OCI-LY1 (cell line): ENCODE results near the gene NR2F1-AS1.

Experiments
- EZH2 ChIP-seq: fragments of 200-600 bp; sonication (generic), shearing (Covaris generic); IDR thresholded peaks from 2 replicates; pipeline ENCODE4 v1.8.0; 2017; ENCODE audit warnings: borderline replicate concordance, mixed run types, mild to moderate bottlenecking, antibody characterized with exemption, low read length, moderate library complexity, mixed read lengths
- TF ChIP-seq, protein P1 (sequence below): fragments of 200-600 bp; sonication (generic), shearing (Covaris generic); IDR thresholded peaks from 2 replicates; pipeline ENCODE4 v1.5.1; 2017; ENCODE audit warnings: mild to moderate bottlenecking, antibody characterized with exemption, low read length, moderate library complexity, mixed read lengths

- TF ChIP-seq, protein P1, sequence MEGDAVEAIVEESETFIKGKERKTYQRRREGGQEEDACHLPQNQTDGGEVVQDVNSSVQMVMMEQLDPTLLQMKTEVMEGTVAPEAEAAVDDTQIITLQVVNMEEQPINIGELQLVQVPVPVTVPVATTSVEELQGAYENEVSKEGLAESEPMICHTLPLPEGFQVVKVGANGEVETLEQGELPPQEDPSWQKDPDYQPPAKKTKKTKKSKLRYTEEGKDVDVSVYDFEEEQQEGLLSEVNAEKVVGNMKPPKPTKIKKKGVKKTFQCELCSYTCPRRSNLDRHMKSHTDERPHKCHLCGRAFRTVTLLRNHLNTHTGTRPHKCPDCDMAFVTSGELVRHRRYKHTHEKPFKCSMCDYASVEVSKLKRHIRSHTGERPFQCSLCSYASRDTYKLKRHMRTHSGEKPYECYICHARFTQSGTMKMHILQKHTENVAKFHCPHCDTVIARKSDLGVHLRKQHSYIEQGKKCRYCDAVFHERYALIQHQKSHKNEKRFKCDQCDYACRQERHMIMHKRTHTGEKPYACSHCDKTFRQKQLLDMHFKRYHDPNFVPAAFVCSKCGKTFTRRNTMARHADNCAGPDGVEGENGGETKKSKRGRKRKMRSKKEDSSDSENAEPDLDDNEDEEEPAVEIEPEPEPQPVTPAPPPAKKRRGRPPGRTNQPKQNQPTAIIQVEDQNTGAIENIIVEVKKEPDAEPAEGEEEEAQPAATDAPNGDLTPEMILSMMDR = no peak
- TF ChIP-seq EZH2 = no peak
Measured at GRCh38 chr5:93595420-93596147, 14.6 kb upstream of the NR2F1-AS1 start.
